Activated naive CD4-positive, alpha-beta T cell treated with anti-CD3 and anti-CD28 coated beads, Interleukin-2, amount 50 U/mL, for 24 hours (primary cell): ENCODE results near the gene RPLP2.
A peak's percentile ranks its signal among the peaks of the same experiment; 100 is the strongest.

Experiments
- H3K27ac Mint-ChIP-seq: one replicate; pipeline ENCODE4 v1.8.0; 2021; ENCODE audit warnings: mild to moderate bottlenecking, mixed read lengths
- H3K27me3 Mint-ChIP-seq: one replicate; pipeline ENCODE4 v1.8.0; 2021; ENCODE audit warnings: mixed read lengths
- H3K36me3 Mint-ChIP-seq: one replicate; pipeline ENCODE4 v1.8.0; 2021; ENCODE audit warnings: mixed read lengths
- H3K4me1 Mint-ChIP-seq: one replicate; pipeline ENCODE4 v1.8.0; 2021; ENCODE audit warnings: mixed read lengths
- H3K4me3 Mint-ChIP-seq: one replicate; pipeline ENCODE4 v1.8.0; 2021; ENCODE audit warnings: mild to moderate bottlenecking, mixed read lengths
- H3K9me3 Mint-ChIP-seq: one replicate; pipeline ENCODE4 v1.8.0; 2021; ENCODE audit warnings: mixed read lengths

RPLP2 gene

GRCh38 chr11:794013-794765 is 15.6 kb upstream of the RPLP2 start:
- Mint-ChIP-seq H3K27ac (no peak overlapping the region), H3K4me3 (peak overlapping the region; percentile 90), H3K36me3 (no peaks in the 10 kb centered on the region), H3K27me3 (no peaks in the 10 kb centered on the region), H3K4me1 (peaks cover 7% of the 10 kb centered on the region), H3K9me3 (no peaks in the 10 kb centered on the region)

- H3K36me3 Mint-ChIP-seq, result no peaks in the 10 kb centered on the region
- no peaks in the 10 kb centered on the region for H3K9me3 Mint-ChIP-seq
- peaks cover 7% of the 10 kb centered on the region for H3K4me1 Mint-ChIP-seq
- no peaks in the 10 kb centered on the region for H3K27me3 Mint-ChIP-seq
- H3K4me3 Mint-ChIP-seq, result peak overlapping the region; percentile 90
- no peak overlapping the region for H3K27ac Mint-ChIP-seq
Measured at GRCh38 chr11:794766-795633, 14.8 kb upstream of the RPLP2 start.

GRCh38 chr11:795634-796564 is 13.9 kb upstream of the RPLP2 start:
- H3K36me3 Mint-ChIP-seq, result no peaks in the 10 kb centered on the region
- no peaks in the 10 kb centered on the region for H3K9me3 Mint-ChIP-seq
- peak overlapping the region; percentile 90 for H3K4me3 Mint-ChIP-seq
- H3K4me1 Mint-ChIP-seq, result peaks cover 7% of the 10 kb centered on the region
- H3K27me3 Mint-ChIP-seq, result no peaks in the 10 kb centered on the region
- peak overlapping the region; percentile 68 for H3K27ac Mint-ChIP-seq

- Mint-ChIP-seq H3K4me3 (peak overlapping the region; percentile 90), H3K9me3 (no peaks in the 10 kb centered on the region), H3K27me3 (no peaks in the 10 kb centered on the region), H3K36me3 (no peaks in the 10 kb centered on the region), H3K27ac (peak overlapping the region; percentile 68), H3K4me1 (peaks cover 7% of the 10 kb centered on the region)
Measured at GRCh38 chr11:796565-797295, 13.0 kb upstream of the RPLP2 start.

GRCh38 chr11:797296-798092 is 12.3 kb upstream of the RPLP2 start:
- Mint-ChIP-seq H3K4me3 (peak overlapping the region; percentile 90), H3K36me3 (no peaks in the 10 kb centered on the region), H3K27me3 (no peaks in the 10 kb centered on the region), H3K4me1 (peaks cover 7% of the 10 kb centered on the region), H3K9me3 (no peaks in the 10 kb centered on the region), H3K27ac (peak overlapping the region; percentile 81)

- H3K27me3 Mint-ChIP-seq, result no peaks in the 10 kb centered on the region
- peak within 1 kb of the TSS; percentile 90 for H3K4me3 Mint-ChIP-seq
- no peaks in the 10 kb centered on the region for H3K9me3 Mint-ChIP-seq
- no peaks in the 10 kb centered on the region for H3K36me3 Mint-ChIP-seq
- H3K27ac Mint-ChIP-seq, result peak within 1 kb of the TSS; percentile 81
- H3K4me1 Mint-ChIP-seq, result peaks cover 7% of the 10 kb centered on the region
Measured at GRCh38 chr11:798093-798713, 11.6 kb upstream of the RPLP2 start, which contains the start of gene SLC25A22. SLC25A22 (minus strand) TSS chr11:798281; CDS start chr11:795006, 3,275 bp downstream.

GRCh38 chr11:799641-800316 is 10.0 kb upstream of the RPLP2 start:
- Mint-ChIP-seq H3K27me3 (no peaks in the 10 kb centered on the region), H3K27ac (no peak overlapping the region), H3K4me3 (no peak overlapping the region), H3K36me3 (no peaks in the 10 kb centered on the region), H3K4me1 (peaks cover 11% of the 10 kb centered on the region), H3K9me3 (no peaks in the 10 kb centered on the region)

GRCh38 chr11:800473-800872 is 9.3 kb upstream of the RPLP2 start:
- no peaks in the 10 kb centered on the region for H3K27me3 Mint-ChIP-seq
- no peaks in the 10 kb centered on the region for H3K36me3 Mint-ChIP-seq
- no peak overlapping the region for H3K27ac Mint-ChIP-seq
- H3K9me3 Mint-ChIP-seq, result no peaks in the 10 kb centered on the region
- peaks cover 11% of the 10 kb centered on the region for H3K4me1 Mint-ChIP-seq
- no peak overlapping the region for H3K4me3 Mint-ChIP-seq

GRCh38 chr11:801097-801780 is 8.5 kb upstream of the RPLP2 start:
- Mint-ChIP-seq H3K4me1 (peaks cover 7% of the 10 kb centered on the region), H3K36me3 (no peaks in the 10 kb centered on the region), H3K27ac (no peak overlapping the region), H3K9me3 (no peaks in the 10 kb centered on the region), H3K4me3 (no peak overlapping the region), H3K27me3 (no peaks in the 10 kb centered on the region)

GRCh38 chr11:802018-802617 is 7.6 kb upstream of the RPLP2 start:
- Mint-ChIP-seq H3K4me1 (peaks cover 5% of the 10 kb centered on the region), H3K9me3 (no peaks in the 10 kb centered on the region), H3K4me3 (no peak overlapping the region), H3K27ac (no peak overlapping the region), H3K27me3 (no peaks in the 10 kb centered on the region), H3K36me3 (no peaks in the 10 kb centered on the region)

- H3K27me3 Mint-ChIP-seq, result no peaks in the 10 kb centered on the region
- no peak overlapping the region for H3K27ac Mint-ChIP-seq
- peaks cover 8% of the 10 kb centered on the region for H3K4me1 Mint-ChIP-seq
- H3K36me3 Mint-ChIP-seq, result no peaks in the 10 kb centered on the region
- no peaks in the 10 kb centered on the region for H3K9me3 Mint-ChIP-seq
- peak overlapping the region; percentile 64 for H3K4me3 Mint-ChIP-seq
Measured at GRCh38 chr11:802693-803466, 6.9 kb upstream of the RPLP2 start.

GRCh38 chr11:803467-803742 is 6.4 kb upstream of the RPLP2 start:
- peaks cover 10% of the 10 kb centered on the region for H3K4me1 Mint-ChIP-seq

More at GRCh38 chr11:803467-803742, 6.4 kb upstream of the RPLP2 start:
- H3K4me3 Mint-ChIP-seq, result peak overlapping the region; percentile 64
- no peaks in the 10 kb centered on the region for H3K27me3 Mint-ChIP-seq
- no peaks in the 10 kb centered on the region for H3K36me3 Mint-ChIP-seq
- no peaks in the 10 kb centered on the region for H3K9me3 Mint-ChIP-seq
- no peak overlapping the region for H3K27ac Mint-ChIP-seq
